SW480 (cell line): ENCODE data around the gene PIP5K1C.

Experiments
- DNase-seq: peaks from one replicate; pipeline ENCODE4 v3.0.0-alpha.2; 2016; ENCODE audit warnings: low spot score

The PIP5K1C gene

DNA sequence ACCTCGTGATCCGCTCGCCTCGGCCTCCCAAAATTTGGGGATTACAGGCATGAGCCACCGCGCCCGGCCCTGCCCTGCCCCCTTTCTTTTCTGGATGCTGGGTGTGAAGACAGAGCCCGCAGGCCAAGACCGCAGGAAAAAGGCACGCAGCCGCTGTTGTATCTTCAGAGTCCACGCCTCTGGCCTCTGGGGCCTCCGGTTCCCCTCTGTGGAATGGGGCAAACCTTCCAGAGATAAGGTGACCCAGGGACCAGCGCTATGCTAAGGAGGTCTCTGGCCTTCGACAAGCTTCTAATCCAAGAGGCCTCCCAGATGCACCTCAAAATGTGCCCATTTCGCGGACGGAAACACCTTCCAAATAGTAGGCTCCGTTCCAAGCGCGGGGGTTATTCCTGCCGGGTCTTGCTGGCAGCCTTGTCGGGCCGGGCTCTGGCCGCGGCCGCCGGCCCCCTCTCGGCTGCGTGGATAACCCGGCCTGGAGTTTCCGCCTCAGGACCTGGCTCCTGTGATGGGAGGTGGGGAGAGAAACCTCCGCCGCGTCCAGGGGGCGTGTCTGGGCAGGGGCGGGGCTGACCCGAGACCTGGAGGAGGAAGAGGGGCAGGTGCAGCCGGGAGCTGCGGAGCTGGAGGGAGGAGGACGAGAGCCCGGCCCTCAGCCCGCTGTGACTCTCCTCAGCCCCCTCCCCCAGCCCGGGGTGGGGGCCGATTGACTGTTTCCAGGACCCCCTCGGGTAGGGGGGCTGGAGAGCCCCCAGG is 21.0 kb upstream of the PIP5K1C start:
- peak; percentile 77 for DNase-seq

DNA sequence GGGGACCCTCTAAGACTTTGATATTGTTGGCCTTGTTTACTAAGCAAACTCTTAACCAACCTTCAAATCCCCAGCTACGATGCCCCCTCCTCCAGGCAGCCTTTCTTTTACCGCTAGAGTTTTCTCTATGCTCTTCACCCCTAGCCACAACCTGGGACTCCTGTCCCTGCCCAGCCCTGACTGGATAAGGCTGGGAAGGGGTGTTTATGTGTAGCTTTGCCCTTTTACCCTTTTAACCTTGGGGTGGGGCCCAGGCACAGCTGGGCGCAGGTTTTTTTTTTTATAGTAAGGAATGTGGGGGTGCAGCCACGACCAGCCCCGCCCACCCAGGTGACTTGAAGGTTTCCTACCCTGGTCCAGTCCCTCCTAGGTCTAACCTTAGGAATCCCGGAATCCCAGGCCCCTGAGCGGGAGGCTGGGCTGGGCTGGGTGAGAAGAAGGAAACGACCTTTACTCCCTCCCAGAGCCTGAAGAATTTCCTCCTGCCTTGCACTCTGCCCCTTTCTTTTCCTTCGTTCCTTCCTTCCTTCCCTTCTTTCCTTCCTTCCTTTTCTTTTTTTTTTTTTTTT is 20.2 kb upstream of the PIP5K1C start:
- no peak for DNase-seq

DNA sequence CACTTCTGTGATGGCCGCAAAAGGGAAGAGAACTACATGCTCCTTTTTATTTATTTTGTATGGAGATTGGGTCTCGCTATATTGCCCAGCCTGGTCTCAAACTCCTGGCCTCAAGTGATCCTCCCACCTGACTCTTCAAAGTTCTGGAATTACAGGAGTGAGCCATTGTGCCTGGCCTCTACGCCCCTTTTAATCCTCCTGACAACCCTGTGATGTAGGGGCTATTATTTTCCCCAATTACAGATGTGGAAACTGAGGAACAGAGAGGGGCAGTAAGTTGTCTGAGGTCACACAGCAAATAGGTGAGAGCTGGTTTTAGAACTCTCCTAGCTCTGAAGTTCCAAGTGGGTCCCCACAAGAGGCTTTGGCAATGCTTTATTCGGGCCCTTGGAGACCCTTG is 19.6 kb upstream of the PIP5K1C start:
- DNase-seq: no peak

DNA sequence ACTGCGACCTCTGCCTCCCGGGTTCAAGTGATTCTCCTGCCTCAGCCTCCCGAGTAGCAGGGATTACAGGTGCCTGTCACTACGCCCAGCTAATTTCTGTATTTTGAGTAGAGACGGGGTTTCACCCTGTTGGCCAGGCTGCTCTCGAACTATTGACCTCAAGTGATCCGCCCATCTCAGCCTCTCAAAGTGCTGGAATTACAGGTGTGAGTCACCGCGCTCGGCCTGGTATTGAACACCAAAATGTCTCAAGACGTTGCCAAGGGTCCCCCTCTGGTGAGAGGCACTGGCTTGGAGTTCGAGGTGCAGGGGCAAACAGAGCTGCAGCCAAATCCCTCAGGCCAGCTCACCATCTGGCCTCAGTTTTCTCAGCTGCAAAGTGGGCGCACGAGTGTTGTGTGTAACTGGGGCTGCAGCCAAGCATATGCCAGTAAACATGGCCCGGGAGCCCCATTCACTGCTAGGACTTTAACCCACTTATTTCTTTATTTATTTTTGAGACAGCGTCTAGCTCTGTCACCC is 15.9 kb upstream of the PIP5K1C start:
- DNase-seq: no peak

DNA sequence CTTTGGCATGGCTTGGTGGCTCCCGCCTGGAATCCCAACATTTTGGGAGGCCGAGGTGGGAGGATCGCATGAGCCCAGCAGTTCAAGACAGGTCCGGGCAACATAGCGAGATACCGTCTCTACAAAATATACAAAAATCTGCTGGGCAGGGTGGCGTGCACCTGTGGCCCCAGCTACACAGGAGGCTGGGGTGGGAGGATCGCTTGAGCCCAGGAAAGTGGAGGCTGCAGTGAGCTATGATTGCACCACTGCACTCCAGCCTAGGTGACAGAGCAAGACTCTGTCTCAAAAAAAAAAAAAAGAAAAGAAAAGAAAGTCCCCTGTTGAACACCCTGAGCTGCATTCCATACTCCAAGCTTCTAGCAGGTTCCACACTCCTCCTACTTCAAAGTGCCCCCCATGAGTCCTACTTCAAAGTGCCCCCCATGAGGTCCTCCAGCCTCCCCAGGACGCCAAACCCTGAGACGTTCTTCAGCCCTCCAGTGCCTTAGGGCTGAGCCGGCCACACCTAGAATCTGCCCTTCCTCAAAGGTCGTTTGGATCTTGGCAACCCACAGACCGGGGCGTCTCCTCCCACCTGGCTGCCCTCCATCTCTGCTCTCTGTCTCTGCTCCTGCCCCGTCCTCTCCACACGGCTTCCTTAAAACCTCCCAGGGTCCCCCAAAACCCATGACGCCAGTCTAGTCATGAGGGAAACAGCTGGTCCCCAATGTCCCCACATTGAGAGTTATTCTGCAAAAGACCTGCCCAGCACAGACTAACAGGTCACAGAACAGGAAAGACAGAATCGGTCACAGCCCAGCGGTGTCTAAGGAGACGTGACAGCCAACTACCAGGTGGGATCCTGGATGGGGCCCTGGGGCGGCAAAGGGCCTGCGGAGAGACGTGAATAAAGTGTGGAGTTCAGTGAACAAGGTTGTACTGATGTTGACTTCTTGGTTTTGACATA is 12.7 kb upstream of the PIP5K1C start:
- no peak for DNase-seq

DNA sequence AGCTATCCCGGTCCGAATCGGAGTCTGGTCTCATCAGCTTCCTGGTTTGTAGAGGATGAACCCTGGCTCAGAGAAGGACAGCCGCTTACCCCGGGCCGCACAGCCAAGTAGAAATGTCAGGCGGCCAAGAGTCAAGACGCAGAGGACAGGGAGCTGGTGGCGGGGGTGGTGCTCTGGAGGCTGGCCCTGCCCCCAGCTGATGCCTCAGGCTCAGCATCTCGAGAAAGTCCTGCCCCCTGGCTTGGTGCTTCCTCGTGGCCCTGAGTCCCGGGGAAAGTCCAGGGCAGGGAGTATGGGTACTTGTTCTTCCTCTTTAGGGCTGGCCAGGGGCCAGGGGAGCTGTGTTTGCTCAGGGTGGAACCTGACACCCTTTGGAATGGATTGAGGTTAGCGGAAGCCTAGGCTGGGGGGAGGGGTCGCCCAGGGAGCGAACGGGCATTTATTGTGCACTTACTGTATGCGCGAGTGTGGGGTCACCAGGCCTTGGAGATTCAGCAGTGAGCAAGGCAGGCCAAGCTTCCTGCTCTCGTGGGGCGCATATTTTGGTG is 10.1 kb upstream of the PIP5K1C start:
- peak; percentile 40 for DNase-seq

DNA sequence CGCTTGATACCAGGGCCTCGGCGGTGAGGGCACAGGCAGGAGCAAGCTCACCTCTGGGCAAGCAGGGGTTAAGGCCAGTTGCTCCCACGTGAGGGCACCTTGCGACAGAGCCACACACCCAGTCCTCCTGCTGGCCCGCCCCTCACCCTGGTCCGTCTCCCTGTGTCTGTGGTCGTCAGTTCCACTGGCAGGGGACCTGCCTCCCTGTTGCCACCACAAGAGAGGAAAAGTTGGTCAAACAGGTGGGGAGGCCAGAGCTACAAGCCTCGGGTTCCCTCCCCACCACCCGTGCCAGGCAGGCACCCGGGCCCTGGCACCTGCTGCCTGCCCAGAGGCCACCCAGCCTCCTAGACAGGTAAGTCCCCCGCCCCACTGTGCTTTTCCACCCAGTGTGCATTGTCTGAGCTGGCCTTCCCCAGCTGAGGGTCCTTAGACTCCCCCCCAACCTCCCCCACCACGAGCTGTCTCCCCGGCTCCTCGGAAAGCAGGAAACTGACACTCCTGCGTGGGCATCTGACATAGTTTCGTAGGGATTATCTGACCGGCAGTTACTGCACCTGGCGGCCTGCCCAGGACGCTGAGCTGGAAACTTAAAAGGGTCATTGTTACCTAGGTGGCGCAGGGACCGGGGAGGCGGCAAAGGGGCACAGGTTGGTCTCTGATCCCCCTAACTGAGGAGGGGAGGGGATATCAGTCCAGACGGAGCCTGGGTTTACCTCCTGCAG is 8.1 kb upstream of the PIP5K1C start, which contains the start of gene TJP3:
Gene TJP3 (plus strand): TSS at position 178 of the 725 bp plus-strand sequence. CDS start 20,049 bp downstream, outside the sequence.
- peak; percentile 76 for DNase-seq

DNA sequence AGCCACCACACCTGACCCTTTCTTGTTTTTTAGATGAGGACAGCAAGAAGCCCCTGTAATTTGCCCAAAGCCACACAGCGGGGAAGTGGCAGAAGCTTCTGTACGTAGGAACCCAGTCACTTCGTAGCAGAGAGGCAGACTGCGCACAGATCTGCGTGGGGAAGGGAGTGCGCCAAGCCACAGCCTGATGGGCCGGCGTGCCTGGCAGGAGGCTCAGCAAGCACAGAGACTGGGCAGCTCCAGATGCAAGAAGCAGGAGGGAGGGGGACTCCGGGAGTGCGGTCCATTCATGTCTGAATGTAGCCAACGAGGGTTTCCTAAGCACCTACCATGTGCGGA is 7.6 kb upstream of the PIP5K1C start:
- DNase-seq: no peak

DNA sequence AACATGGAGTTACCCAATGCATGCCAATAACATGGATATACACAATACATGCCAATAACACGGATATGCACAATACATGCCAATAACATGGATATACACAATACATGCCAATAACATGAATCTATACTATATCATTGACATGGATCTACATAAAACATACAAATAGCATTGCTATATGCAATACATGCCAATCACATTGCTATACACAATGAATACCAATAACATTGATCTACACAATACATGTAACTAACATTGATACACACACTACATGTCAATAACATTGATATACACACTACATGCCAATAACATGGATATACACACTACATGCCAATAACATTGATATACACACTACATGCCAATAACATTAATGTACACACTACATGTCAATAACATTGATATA is 932 bp upstream of the PIP5K1C start:
- no peak for DNase-seq

DNA sequence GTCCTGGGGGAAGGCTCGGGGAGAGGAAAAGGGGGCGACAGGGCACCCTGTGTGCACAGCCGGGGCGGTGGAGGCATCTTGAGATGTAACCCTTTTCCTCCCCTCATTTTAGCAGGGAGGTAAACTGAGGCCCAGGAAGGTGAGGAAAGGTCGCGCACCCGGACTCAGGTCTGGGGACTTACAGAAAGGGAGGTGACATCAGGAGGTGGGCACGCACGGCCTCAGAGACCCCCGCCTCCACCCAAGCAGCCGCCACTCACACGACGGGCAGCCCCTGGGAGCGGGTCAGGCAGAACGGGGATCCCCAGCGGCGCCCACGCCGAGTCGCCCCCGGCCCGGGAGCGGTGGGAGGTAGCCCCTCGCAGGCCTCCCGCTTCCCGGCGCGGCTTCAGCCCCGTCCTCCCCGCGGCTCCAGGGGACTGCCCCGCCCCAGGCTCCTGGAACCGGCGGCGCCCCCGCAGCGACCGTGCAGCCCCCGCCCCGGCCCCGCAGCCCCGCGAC is 477 bp downstream of the PIP5K1C start:
- no peak for DNase-seq

DNA sequence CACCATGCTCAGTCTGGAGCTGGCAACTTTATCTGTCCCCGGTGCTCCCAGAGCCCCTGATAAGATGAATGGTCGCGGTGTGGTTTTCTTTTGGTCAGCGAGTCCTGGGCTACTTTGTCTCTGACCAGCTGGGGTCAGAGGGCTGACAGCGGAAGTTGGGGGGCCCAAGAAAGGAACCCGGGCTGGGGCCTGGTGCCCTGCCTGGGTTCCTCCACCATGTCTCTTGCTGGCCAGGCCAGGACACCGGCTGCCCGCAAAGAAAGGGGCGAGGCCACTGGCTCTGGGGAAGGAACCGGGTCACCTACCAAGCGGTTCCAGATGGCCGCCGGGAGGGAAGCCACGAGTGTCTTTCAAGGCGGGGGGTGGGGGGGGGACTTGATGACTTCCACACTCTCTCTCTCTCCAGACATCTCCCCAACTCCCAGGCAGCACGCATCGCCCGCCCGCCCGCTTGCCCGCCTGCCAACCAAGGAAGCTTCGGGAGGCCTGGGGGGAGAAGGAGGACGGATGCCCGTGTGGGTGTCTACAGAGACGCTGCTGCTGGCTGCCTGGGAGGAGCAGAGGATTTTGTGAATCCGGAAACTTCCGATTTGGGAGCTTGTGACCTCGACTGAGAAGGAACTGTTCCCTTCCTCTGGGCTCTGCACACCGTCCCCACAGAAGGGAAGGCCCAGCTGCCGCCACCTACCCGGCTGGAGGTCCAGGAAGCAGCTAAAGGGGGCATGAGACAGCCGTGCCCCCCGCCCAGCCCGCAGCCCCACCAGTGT is 1.1 kb downstream of the PIP5K1C start:
- DNase-seq: no peak

DNA sequence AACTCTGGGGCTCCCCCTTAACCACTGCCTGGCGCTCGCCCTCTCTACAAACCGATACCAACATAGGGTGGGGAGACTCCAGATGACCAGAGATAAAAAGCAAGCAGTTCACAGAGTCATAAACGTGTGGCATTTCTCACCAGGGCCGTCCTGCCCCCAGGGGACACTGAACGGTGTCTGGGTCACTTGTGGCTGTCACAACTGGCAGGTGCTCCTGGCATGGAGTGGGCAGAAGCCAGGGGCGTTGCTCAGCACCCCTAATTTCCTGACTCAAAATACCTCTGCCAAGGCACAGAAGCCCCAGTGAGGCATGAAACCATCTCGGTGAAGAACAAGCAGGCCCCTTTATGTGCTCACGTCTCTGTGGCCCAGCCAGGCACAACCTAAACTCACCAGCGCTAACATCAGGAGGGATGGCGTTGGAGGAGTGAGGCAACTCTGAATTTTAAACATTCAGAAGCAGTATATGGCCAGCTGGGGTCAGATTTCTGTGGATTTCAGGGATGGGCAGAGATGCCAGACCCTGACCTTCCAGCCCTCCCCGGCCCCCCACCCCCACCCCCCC is 1.8 kb downstream of the PIP5K1C start:
- DNase-seq: no peak

DNA sequence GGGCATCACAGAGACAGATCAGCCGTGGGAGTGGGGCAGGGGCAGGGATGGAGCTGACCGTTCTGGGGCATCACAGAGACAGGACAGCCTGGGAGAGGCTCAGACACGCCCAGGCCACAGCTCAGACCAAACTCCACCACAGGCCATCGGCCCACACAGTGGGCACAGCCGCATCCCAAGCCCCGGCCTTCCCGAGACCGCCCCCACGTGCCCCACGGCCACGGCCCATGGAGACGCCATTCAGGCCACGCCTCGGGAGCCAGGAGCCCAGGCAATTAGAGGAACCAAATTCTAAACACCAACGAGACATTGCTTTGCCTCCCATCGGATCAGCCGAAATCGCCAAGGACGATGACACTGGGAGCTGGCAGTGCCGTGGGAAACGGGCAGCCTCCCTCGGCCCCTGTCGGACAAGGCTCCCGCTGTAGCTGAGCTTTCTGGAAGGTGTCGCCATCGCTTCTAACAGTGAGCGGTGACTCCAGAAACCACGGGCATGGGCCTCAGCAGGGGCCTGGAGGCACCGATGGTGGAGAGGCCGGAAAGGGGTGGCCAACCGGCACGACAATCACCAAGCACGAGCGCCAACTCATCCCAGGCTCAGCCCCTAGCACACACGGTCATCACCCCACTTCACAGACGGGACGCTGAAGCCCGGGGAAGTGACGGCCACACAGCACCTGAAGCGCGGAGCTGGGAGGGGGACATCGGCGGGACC is 2.4 kb downstream of the PIP5K1C start:
- no peak for DNase-seq

DNA sequence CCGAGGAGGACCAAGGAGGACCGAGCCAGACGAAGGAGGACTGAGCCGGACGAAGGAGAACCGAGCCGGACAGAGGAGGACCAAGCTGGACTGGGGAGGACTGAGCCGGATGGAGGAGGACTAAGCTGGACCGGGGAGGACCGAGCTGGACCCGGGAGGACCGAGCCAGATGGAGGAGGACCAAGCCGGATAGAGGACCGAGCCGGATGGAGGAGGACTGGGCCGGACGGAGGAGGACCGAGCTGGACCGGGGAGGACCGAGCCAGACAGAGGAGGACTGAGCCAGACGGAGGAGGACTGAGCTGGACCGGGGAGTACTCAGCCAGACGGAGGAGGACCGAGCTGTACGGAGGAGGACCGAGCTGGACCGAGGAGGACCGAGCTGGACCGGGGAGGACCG is 3.2 kb downstream of the PIP5K1C start:
- DNase-seq: no peak

DNA sequence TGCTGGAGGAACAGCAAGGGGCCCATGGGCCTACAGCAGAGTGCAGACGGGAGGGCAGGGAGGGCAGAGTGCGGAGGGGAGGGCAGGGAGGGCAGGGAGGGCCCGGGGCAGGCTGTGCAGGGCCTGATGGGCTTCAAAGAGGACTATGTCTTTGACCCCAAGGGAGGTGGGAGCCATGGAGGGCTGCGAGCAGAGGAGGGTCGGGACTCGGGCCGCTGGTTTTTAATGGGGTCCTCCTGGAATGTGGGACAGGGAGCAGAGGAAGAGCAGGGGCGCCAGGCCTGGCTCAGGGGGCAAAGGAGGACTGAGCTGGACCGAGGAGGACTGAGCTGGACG is 3.6 kb downstream of the PIP5K1C start:
- DNase-seq: no peak

DNA sequence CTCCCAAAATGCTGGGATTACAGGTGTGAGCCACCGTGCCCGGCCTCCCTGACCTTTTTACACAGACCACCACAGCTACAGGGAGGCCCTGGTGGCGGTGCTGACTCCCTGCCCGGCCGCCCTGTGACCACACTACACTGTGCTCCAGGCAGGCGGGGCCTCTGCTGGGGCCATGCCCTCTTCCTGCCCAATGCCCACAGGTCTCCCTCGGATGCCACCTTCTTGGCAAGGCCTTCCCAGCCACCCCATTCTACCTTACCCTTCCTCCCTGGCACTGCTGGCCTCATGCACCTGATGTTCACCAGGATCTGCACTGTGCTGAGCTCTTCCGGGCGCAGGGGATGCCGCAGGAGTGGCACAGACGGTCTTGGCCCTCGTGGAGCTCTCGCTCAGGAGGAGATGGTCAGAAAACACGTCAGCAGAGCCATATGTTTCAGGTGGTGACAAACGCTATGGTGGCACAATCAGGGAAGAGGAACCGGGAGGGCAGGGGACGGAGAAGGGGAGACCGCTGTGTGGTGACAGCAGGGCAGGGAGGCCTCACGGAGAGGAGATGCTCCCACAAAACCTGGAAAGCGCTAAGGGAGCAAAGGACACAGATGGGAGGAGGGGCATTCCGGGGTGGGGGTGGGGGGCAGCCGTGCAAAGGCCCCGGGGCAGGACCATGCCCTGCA is 4.1 kb downstream of the PIP5K1C start:
- DNase-seq: no peak

DNA sequence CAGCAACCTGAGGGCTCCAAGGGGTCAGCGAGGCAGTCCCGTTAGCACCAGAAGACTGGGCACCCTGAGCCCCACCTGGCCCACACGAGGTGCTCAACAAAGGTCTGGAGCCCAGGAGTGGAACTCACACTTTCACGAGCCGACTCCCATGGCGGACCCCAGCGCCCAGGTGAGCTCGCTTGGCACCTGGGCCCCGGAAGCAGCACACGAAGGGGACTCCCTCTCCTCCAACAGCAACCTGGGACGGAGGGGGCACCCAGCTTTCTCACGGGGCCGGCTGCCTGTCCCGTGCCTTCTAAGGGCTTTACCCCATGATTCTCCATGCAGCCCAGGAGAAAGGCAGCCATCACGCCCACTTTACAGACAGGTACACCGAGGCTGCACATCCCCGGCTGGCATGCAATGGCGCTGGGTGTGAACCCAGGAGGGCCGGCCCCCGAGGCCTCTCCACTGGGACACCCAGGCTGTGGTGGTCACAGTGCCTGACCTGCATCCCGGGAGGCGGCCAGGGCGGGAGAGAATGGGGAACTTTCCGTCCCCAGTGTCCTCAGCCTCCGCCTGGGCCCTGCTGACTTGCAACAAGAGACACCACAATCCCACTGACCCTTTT is 5.0 kb downstream of the PIP5K1C start:
- DNase-seq: no peak

DNA sequence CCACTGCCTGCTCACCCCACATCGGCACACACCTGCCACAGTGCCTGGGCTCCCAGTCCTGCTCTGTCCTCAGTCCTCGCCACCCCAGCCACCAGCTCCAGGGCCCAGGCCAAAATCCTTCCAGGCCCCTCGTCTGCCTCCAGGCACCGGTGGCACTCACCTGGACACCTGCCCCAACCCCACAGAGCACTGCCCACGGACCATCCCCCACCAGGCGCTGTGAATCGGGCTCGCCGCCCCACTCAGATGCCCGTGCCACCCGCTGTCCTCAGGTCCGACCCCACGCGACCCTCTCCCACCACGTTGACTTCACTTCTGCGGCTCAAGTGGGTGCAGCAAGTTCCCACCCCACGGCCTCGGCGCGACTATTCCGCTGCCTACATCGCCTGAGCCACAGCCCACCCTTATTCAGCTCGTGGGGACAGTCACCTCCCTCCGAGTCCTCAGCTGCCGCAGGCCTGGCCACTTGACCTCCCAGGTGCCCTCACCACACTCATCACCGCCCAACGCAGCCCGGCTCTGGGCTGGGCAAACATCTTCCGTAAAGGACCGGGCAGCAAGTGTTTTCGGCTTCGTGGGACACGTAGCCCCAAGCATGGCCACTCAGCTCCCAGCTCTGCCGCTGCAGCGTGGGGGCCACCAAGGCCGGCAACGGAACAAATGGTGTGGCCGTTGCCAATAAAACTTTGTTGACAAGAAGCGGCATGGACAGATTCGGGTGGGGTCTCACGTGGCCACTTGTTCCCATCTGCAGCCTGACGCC is 5.7 kb downstream of the PIP5K1C start:
- no peak for DNase-seq
